Heart left ventricle (tissue), 13 donors: ENCODE measurements around the gene CNST.

ENCODE experiments used
- CTCF ChIP-seq, 12 donors: fragments of 200-600 bp; sonication (generic) in 4 of 12; IDR thresholded peaks; one replicate each; pipeline versions ENCODE4 v1.5.0 to v1.8.0; 2018 to 2022; ENCODE audit warnings: antibody characterized with exemption in 12 of 12, mild to moderate bottlenecking in 5 of 12
- POLR2A ChIP-seq, 2 donors: fragments of 450-650 bp; IDR thresholded peaks; one replicate each; pipeline ENCODE4 v1.6.1; 2017; ENCODE audit warnings: antibody characterized with exemption in 2 of 2, mild to moderate bottlenecking in 2 of 2, moderate library complexity in 2 of 2
- donor health status: ischemic (EF 13 %, LVEDD 7.1; RV severe dilation, severe dysfunction).
- donor health status: DM: no; HTN: yes; CAD: no.
- donor health status: DM: no; HTN: no; CAD: no.
- donor health status: ischemic (EF 25% LVEDD 6.9; RV normal size, moderate dysfunction).
- donor health status: ischemic (EF 25% LVEDD 5.7; RV mildly dilated, moderate dysfunction).
- donor health status: ischemic (EF 35%, LVEDD 5.7; RV mildly dilated, moderate dysfunction).
- donor health status: nonischemic (EF 11% LVEDD 7.7; RV severe dilation, severe dysfunction).
- donor health status: DM: yes; HTN: yes; CAD: no.
- donor health status: PGD.
- donor health status: ischemic (EF 29% LVEDD 5.4; RV normal size, mild dysfunction).
- donor health status: nonischemic (EF 23%, LVEDD 6.1; RV moderate dilation, normal function).

GRCh38 chr1:246526380-246526779 is 39.9 kb upstream of the CNST start:
- no peak for TF ChIP-seq CTCF (IDR thresholded peaks at IDR 0.05)
- no peak for TF ChIP-seq POLR2A (IDR thresholded peaks at IDR 0.05)
